Kidney (tissue), 14 donors: ENCODE results near the gene TRIM8. TPM values are rescaled to one million over a fixed set of nuclear protein-coding genes. Genes with fewer than 3 reads are reported as not detected.

Source experiments
- DNase-seq, 5 donors: peaks; one replicate each; pipeline ENCODE4 v3.0.0-alpha.2; 2013 to 2020
- FAIRE-seq: peaks from 2 replicates; lab custom pipeline; 2012; peaks lifted over from hg19 to GRCh38; lab: Jason Lieb, UNC
- H3K27ac ChIP-seq, 2 donors: one replicate each; pipeline ENCODE4 v1.7.0; 2013; ENCODE audit warnings: low read depth in 2 of 2, low read length in 2 of 2, inconsistent platforms in 1 of 2
- H3K27me3 ChIP-seq: one replicate; pipeline ENCODE4 v1.7.1; 2013; ENCODE audit warnings: low read length, inconsistent platforms; ENCODE audit not compliant: control insufficient read depth, insufficient read depth
- H3K36me3 ChIP-seq, 3 donors: one replicate each; pipeline versions ENCODE4 v1.7.0 to v1.7.1; 2013; ENCODE audit warnings: low read length in 3 of 3, control low read depth in 1 of 3, inconsistent platforms in 1 of 3; ENCODE audit not compliant: insufficient read depth in 3 of 3, control insufficient read depth in 2 of 3
- H3K4me1 ChIP-seq, 3 donors: one replicate each; pipeline versions ENCODE4 v1.7.0 to v1.7.1; 2013; ENCODE audit warnings: low read length in 3 of 3, inconsistent platforms in 1 of 3, low read depth in 1 of 3; ENCODE audit not compliant: control insufficient read depth in 2 of 3, insufficient read depth in 2 of 3
- H3K4me3 ChIP-seq, 3 donors: one replicate each; pipeline versions ENCODE4 v1.7.0 to v1.8.1; 2013; ENCODE audit warnings: low read length in 3 of 3, control low read depth in 1 of 3, inconsistent platforms in 1 of 3
- H3K9ac ChIP-seq, 3 donors: one replicate each; pipeline versions ENCODE4 v1.7.0 to v1.7.1; 2013; ENCODE audit warnings: low read length in 3 of 3, control low read depth in 1 of 3, inconsistent platforms in 1 of 3
- H3K9me3 ChIP-seq, 3 donors: one replicate each; pipeline versions ENCODE4 v1.7.0 to v1.7.1; 2013; ENCODE audit warnings: low read length in 3 of 3, control low read depth in 1 of 3, inconsistent platforms in 1 of 3; ENCODE audit not compliant: control insufficient read depth in 2 of 3, insufficient read depth in 1 of 3
- CTCF ChIP-seq: IDR thresholded peaks from 3 replicates; pipeline ENCODE4 v1.5.1; 2012; ENCODE audit warnings: mild to moderate bottlenecking, moderate library complexity, borderline replicate concordance; ENCODE audit not compliant: insufficient read depth; ENCODE audit errors: extremely low read depth
- intact Hi-C: fragments of 100-400 bp; cut with DNase I; formaldehyde crosslinking; loops from one replicate; pipeline ENCODE4 v1.11.1; 2022
- polyA plus RNA-seq: library from polyadenylated mRNA; stranded (reverse); fragments of 350-450 nt; fragmentation: Illumina TruSeq; extraction: RNeasy Lipid Tissue Mini Kit (QIAGEN cat#74804); gene quantifications from one replicate; pipeline ENCODE4 v1.2.3, GENCODE V29; 2014; ENCODE audit warnings: low read depth, low replicate concordance; ENCODE audit not compliant: insufficient read depth
- total RNA-seq: library from RNA; stranded (reverse); fragmentation: NEBNext Ultra II Directional; extraction: Animal tissue kit (Norgen Biotek cat#: 25700); gene quantifications from one replicate; pipeline ENCODE4 v1.2.1, GENCODE V29; 2021
- donor health status: control.
- donor health status: control.
- donor health status: control.
- donor health status: control.
- donor health status: control.
- donor health status: DM: yes; HTN: yes; CAD: no.
- donor health status: Normal renal cell carcinoma (clear cell type).

TRIM8 gene
- total and polyA plus RNA-seq, 2 donors from 2014 or later = 160 to 198 TPM

GRCh38 chr10:102658802-102659201 is 14.5 kb downstream of the TRIM8 start:
- intact Hi-C loops = no loop called here
- FAIRE-seq = no peak
- no peak overlapping the region for H3K4me3 ChIP-seq
- no peak for DNase-seq
- no peaks in the 10 kb centered on the region for H3K9me3 ChIP-seq
- H3K36me3 ChIP-seq = peaks cover 2 to 32% (median 13%) of the 10 kb centered on the region in 3 donors
- peak overlapping the region in 1 of 2 donors; percentile 60 for H3K27ac ChIP-seq
- no peak overlapping the region for H3K9ac ChIP-seq
- peaks cover 0 to 25% (median 18%) of the 10 kb centered on the region in 3 donors for H3K4me1 ChIP-seq
- no peak for TF ChIP-seq CTCF
- no peaks in the 10 kb centered on the region for H3K27me3 ChIP-seq

GRCh38 chr10:102660888-102661657 is 16.8 kb downstream of the TRIM8 start:
- no peak for TF ChIP-seq CTCF
- no peak overlapping the region for H3K27ac ChIP-seq
- H3K27me3 ChIP-seq = no peaks in the 10 kb centered on the region
- intact Hi-C loops = no loop called here
- H3K36me3 ChIP-seq = peaks cover 2 to 13% (median 4%) of the 10 kb centered on the region in 3 donors
- peak overlapping the region in 1 of 3 donors; percentile 34 for H3K9ac ChIP-seq
- H3K4me3 ChIP-seq = no peak overlapping the region
- FAIRE-seq = no peak
- peaks cover 0 to 28% (median 18%) of the 10 kb centered on the region in 3 donors for H3K4me1 ChIP-seq
- peak in 4 of 5 donors; percentile 60 to 84 (median 78) for DNase-seq
- no peaks in the 10 kb centered on the region for H3K9me3 ChIP-seq

GRCh38 chr10:102661658-102662028 is 17.4 kb downstream of the TRIM8 start:
- no peaks in the 10 kb centered on the region for H3K27me3 ChIP-seq
- no peaks in the 10 kb centered on the region for H3K9me3 ChIP-seq
- no peak overlapping the region for H3K4me3 ChIP-seq
- H3K4me1 ChIP-seq = peaks cover 0 to 29% (median 18%) of the 10 kb centered on the region in 3 donors
- DNase-seq (no peak), FAIRE-seq (no peak)
- no peak for TF ChIP-seq CTCF
- H3K36me3 ChIP-seq = peaks cover 0 to 7% (median 0%) of the 10 kb centered on the region in 3 donors
- no peak overlapping the region for H3K9ac ChIP-seq
- intact Hi-C loops = no loop called here
- no peak overlapping the region for H3K27ac ChIP-seq
